ENCODE data around the gene ZNF138. TPM values are rescaled to one million over a fixed set of nuclear protein-coding genes. Genes with fewer than 3 reads are reported as not detected.
"Not testable (repeated sequence)": the region's sequence is repeated elsewhere in the genome, so short reads cannot be mapped to it uniquely, and the experiment has no call there.

Gene ZNF138
- total RNA-seq, 1 donor from 2014 or later: 19.1 TPM

GRCh38 chr7:64838051-64838450 lies 43.8 kb downstream of the ZNF138 start:
- DNase-seq (ENCODE audit: low read depth): not testable (repeated sequence)

DNA sequence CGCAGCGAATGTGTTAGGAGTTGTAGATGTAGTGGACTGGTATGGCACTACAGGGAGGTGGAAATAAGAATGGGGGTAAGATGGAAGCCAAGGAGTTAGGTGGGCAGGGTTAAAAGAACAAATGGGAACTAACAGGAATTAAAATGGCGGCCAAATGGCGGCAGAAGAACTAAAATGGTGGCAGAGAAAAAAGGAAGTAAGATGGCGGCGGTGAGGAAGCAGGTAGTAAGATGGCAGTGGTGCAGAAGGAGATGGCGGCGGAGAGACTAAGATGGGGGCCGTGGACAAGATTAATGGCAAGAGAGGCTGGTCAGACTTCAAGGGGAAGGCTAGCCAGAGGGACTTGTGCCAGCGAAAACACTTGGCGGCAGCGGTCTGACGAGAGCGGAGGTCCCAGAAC lies 44.5 kb downstream of the ZNF138 start:
- no peak for DNase-seq (ENCODE audit: low read depth)

DNA sequence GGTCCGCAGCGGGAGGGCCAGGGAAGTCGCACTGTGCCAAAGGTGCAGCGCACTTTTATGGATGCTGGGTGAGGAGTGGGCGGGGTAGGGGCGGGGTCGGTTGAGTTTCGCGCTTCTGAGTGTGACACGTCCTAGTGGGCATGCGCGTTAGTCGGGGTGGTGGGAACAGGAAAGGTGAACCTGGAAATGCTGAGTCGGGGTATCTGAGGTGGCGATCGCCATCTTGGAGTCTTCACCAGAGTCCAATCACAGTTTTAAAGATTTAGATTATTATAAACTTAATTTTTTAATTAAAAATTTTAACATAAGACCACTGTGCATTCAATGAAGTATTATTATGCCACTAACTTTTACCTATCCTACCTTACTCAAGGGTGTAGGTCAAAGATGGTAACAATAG lies 45.7 kb downstream of the ZNF138 start:
- DNase-seq (ENCODE audit: low read depth): no peak

DNA sequence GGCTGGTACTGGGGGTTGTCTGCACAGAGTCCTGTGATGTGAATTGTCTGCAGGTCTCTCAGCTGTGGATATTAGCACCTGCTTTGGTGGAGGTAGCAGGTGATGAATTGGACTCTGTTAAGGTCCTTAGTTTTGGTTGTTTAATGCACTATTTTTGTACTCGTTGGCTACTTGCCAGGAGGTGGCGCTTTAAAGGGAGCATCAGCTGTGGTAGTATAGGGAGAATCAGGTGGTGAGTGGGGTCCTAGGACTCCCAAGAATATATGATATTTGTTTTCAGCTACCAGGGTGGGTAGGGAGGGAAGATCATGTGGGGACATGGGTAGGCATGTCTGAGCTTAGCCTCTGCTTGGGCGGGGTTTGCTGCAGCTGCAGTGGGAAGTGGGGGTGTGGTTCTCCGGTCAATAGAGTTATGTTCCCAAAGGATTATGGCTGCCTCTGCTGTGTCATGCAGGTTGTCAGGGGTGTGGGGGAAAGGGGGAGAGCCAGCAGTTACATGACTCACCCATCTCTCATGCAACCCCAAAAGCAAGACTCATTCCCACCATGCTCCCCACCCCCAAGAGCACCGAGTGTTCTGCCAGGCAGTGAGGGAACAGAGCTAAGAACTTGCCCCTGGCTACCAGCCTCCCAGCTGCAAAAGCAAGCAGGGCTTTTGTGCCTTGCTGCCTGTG lies 55.2 kb downstream of the ZNF138 start:
- peak; percentile 77 for DNase-seq (ENCODE audit: low read depth)

DNA sequence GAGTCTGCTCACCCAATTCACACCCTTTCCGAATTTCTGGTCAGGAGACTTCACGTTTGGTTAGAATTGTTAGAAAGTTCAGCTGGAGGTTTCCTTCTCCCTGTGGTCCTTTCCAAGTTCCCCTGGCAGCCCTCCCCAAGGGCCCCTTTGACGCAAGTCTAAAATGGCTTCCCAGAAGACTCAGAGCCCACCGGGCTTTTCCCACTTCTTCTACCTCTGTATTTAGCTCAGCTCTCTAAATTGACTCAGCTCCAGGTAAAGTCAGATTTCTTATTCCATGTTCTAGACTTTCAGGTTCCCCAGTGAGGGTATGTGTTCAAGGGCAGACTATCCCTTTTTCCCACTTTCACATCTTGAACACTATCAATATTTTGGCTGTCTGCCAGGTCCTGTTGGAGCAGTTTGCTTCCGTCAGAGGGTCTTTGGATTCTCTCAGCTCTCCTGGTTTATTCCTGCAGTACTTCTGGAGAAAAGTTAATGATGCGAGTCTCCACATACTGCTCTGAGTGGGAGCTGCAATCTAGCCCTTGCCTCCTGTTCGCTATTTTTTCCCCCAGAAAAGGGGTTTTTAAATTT lies 55.8 kb downstream of the ZNF138 start:
- DNase-seq (ENCODE audit: low read depth): peak; percentile 12

- DNase-seq (ENCODE audit: low read depth): no peak
Observed at GRCh38 chr7:64853679-64854078, 59.5 kb downstream of the ZNF138 start.

DNA sequence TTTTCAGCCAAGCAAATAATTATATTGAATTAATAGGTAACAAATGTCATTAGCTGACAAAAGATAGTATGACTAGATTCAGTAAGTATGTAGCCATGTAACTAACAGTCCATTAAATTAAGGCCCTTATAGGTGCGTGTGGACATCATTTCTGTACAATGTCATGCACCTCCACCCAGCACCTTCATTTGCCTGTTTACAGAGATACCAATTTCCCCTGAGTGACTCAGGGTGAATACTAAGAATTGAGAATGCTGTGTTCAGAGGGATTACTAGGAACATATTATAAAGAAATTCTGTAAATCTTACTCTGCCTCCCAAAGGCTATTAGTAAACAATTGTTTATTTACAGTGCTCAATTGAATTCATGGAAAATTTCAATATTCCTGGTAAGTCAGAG lies 60.7 kb downstream of the ZNF138 start:
- no peak for DNase-seq (ENCODE audit: low read depth)

DNA sequence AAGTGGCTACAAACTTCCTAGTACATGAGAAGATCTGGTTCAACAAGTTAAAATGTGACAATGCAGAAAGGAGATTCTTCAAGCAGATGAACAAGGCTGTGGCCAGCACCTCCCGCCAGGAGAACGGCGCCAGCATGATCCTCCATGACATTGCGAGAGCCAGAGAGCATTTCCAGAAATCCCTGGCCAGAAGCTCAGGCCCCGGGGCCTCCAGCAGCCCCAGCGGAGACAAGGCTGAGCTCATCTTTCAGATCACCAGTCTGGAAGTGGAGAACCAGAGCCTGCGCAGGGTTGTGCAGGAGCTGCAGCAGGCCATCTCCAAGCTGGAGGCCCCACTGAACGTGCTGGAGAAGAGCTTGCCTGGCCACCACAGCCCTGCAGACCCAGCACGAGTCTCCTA lies 68.8 kb downstream of the ZNF138 start:
- no peak for DNase-seq (ENCODE audit: low read depth)

GRCh38 chr7:64863530-64863929 lies 69.3 kb downstream of the ZNF138 start:
- DNase-seq (ENCODE audit: low read depth): not testable (repeated sequence)

- DNase-seq (ENCODE audit: low read depth): no peak
Observed at GRCh38 chr7:64863969-64864368, 69.7 kb downstream of the ZNF138 start.

DNA sequence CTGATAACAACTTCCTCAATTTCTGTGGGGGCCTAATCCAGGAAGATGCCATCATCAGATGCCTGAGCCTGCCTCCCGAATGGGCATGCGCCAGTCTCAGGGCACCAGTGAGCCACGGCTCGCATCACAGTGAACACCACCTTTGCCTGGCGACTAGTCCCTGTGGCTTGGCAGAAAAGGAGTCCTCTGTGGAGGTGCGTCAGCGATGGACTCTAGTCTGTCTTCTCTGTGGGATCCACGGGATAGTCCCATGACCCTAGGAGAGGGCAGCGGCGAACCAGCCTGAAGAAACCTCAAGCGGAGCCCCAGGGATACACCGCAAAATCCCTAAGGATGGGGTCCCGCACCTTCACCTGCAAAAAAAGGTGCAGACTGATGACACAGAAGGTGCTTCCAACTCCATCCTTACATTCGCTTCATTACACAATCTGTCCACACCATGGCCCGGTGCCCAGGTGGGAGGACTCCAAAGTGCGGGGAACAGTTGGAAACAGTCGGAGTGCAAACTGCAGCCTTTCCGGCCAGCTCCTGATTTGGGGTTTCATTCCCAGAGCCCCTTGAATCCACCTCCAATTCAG lies 73.7 kb downstream of the ZNF138 start:
- no peak for DNase-seq (ENCODE audit: low read depth)

DNA sequence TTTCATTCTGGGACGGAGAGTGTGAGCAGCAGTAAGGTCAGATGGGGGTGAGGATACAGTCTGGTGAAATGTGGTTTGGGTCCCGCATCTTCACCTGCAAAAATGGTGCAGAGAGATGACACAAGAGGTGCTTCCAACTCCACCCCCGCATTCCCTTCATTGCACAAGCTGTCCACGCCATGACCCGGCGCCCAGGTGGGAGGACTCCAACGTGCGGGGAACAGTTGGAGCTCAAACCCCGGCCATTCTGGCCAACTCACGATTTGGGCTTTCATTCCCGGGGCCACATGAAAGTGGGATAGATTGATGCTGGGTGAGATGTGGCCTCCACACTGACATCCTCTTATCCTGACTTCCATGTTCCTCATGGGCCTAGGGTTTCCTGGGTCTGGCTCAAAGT lies 74.3 kb downstream of the ZNF138 start:
- no peak for DNase-seq (ENCODE audit: low read depth)

- no peak for DNase-seq (ENCODE audit: low read depth)
Observed at GRCh38 chr7:64869121-64869725, 75.0 kb downstream of the ZNF138 start.

GRCh38 chr7:64869912-64870562 lies 75.8 kb downstream of the ZNF138 start:
- no peak for DNase-seq (ENCODE audit: low read depth)

- DNase-seq (ENCODE audit: low read depth): no peak
Observed at GRCh38 chr7:64870656-64871055, 76.4 kb downstream of the ZNF138 start.

GRCh38 chr7:64871761-64872160 lies 77.5 kb downstream of the ZNF138 start:
- DNase-seq (ENCODE audit: low read depth): no peak

DNA sequence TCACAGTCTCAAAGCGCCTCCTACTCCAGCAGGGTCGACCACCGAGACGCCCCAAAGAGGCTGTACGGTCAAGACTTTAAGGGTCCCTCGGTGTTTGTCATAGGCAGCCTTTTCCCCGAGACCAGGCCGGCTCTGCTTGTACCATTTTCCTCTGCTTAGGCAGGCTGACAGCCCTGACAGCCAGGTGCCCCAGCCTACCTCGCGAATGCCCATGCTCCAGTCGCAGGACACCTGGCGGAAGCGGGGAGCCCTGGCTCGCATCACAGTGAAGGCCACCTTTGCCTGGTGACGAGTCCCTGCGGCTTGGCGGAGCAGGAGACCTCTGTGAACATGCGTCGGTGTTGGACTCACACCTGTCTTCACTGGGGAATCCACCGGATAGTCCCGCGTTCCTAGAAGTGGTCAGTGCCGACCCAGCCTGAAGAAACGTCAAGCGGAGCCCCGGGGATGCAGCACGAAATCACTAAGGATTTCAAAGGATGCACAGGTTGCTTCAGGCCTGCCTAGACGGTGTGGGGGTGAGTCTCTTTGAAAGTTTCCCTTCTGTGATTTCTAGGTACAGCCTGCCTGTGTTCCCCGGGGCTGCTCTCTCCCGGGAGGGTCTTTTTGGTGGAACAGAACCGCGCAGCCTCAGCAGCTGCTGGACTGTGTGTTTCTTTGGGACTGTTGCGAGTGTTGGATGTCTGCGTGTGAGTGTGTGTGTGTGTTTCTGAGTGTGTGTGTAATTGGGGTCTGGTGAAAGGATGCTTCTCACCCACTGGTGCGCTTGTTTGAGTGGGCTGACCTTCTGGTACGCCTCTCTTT lies 78.3 kb downstream of the ZNF138 start:
- no peak for DNase-seq (ENCODE audit: low read depth)

DNA sequence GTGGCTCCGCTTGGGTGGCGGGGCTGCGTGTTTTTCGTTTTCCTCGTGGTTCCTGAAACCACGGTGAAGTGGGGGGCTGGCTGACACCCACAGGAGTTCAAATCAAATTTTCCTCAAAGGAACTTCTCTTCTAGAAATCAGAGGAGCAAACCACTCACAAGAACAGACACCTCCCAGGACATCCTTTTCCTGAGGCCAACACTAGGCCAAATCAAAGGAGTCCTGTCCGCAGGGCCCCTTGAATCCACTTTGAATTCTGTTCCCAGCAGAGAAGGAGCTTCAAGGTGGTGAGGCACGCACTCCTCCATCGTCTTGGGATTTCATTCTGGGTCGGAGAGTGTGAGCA lies 78.9 kb downstream of the ZNF138 start:
- DNase-seq (ENCODE audit: low read depth): no peak

DNA sequence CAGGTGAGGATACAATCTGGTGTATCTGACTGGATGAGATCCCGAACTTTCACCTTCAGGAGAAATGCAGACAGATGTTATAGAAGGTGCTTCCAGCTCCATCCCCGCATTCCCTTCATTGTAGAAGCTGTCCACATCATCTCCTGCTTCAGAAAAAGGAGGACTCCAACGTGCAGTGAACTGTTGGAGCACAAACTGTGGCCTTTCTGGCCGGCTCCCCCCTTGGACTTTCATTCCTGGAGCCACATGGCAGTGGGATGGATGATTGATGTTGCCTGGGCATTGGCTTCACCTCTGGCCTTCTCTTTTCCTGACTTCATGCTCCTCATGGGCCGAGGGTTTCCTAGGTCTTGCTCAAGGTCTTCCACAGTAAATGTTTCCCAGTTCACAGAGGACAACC lies 79.3 kb downstream of the ZNF138 start:
- no peak for DNase-seq (ENCODE audit: low read depth)

- DNase-seq (ENCODE audit: low read depth): peak; percentile 50
Observed at GRCh38 chr7:64874114-64874513, 79.9 kb downstream of the ZNF138 start.

- DNase-seq (ENCODE audit: low read depth): no peak
Observed at GRCh38 chr7:64874562-64875250, 80.5 kb downstream of the ZNF138 start.

Data from myocyte (in vitro differentiated cells).